Right forelimb (tissue), 1 donor: ENCODE measurements around the gene CDC42SE1.

Experiments
- DNase-seq: peaks from one replicate; pipeline ENCODE4 v3.0.0-alpha.2; 2018

Gene CDC42SE1

DNA sequence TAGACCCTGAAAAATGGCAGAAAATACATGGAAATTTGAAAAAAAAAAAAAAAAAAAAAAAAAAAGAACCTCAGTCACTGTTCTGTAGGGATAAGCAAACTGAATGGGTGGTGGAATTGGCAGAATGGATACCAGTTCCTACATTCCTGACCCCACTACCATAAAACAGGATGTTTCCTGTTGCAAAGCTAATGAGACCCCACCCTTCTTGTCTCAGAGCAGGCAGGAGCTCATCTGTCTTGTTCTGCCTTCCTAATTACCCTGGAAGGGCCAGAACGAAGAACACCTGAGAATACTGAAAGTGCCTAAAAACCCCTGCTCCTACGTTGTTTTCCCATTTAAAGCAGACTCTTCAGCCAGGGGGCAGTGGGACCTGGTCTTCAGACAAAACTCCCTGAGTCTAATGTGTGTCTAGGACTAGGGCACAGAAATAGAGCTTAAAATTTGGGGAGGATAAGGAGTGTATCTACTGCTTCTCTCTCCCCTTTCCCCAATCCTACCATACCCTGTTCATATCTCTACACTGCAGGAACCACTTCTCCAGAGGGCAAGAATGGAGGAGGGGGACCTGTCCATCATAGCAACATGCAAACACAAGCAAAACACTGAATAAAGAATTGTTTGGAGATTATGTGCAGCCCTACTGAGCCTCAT, 7.9 kb downstream of the CDC42SE1 start:
- DNase-seq = no peak

DNA sequence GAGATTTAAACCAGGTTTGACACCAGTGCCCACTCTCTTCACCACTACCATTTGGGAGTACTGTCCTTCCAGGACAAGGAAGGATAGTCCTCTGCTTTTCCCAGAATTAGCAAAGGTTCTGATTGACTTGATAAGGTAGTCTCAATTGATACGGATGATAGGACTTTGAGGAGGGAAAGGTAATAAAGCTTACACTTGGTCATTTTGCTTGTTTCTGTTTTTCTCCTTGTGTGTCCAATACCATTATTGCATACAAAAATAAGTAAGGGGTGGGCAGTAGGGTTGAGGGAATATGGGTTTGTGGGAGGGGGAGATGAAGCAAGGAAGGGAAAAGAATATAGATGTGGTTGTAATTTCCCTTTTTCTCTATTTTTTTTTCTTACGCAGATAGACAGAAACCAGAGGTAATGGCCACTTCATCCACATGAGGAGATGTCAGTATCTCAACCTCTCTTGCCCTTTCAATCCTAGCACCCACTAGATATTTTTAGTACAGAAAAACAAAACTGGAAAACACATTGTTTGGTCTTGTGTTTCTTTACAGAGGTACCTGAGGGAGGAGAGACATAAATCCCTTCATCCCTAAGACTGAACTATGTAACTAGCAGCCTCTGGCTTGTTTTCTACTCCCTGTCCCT, 9.3 kb downstream of the CDC42SE1 start:
- no peak for DNase-seq

DNA sequence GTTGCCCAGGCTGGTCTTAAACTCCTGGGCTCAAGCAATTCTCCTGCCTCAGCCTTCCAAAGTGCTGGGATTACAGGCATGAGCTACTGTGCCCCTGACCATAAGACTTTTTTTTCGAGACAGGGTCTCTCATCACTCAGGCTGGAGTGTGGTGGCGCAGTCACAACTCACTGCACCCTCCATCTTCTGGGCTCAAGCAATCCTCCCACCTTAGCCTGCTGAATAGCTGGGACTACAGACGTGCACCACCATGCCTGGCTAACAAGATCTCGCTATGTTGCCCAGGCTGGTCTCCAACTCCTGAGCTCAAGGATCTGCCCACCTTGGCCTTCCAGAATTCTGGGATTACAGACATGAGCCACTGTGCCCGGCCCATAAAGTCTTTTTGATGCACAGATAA, 10.0 kb downstream of the CDC42SE1 start:
- DNase-seq = no peak

DNA sequence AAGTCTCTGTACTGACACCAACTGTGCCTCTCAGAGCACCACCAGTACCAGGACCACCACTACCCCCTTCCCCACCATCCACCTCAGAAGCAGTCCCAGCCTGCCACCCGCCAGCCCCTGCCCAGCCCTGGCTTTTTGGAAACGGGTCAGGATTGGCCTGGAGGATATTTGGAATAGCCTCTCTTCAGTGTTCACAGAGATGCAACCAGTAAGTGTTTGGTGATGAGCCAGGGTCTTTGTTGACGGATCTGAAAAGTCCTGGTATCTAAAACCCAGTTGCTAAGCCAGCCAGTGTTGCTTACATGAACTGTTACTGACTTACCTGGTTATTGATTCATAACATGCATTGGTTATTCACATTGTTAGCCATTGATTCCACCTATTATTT, 10.8 kb downstream of the CDC42SE1 start:
- DNase-seq = no peak

DNA sequence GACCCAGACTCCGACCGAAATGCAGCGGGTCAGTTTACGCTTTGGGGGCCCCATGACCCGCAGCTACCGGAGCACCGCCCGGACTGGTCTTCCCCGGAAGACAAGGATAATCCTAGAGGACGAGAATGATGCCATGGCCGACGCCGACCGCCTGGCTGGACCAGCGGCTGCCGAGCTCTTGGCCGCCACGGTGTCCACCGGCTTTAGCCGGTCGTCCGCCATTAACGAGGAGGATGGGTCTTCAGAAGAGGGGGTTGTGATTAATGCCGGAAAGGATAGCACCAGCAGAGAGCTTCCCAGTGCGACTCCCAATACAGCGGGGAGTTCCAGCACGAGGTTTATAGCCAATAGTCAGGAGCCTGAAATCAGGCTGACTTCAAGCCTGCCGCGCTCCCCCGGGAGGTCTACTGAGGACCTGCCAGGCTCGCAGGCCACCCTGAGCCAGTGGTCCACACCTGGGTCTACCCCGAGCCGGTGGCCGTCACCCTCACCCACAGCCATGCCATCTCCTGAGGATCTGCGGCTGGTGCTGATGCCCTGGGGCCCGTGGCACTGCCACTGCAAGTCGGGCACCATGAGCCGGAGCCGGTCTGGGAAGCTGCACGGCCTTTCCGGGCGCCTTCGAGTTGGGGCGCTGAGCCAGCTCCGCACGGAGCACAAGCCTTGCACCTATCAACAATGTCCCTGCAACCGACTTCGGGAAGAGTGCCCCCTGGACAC, 11.3 kb downstream of the CDC42SE1 start:
- DNase-seq = peak; percentile 80

DNA sequence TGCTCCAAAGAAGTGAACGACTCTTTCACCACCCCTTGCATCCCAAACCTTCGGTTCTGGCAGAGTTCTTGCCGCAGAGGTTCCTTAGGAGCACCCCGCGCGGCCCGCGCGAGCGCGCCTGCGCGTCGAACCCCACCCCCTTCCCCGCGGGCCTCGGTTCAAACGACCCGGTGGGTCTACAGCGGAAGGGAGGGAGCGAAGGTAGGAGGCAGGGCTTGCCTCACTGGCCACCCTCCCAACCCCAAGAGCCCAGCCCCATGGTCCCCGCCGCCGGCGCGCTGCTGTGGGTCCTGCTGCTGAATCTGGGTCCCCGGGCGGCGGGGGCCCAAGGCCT, 11.9 kb downstream of the CDC42SE1 start, which contains the start of gene C1orf56:
C1orf56 (plus strand) TSS at position 161 of the 334 bp plus-strand sequence; CDS start at position 258, 97 bp downstream.
- peak; percentile 84 for DNase-seq

DNA sequence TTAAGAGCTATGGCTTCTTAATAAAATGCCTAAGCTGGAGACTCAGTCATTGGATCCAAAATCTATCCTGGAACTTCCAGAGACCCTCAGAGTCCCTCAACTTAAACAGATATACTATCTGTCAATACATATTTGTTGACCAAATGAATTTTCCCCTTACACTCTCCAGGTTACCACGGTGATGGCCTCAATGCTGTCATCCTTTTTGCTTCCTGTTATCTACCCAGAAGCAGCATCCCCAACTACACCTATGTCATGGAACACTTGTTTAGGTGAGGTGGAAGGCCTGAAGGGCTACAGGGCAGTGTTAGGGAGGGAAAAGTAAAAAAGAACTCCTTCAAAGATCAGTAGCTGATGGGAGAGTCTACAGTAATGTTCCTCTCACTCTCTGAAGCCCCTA, 16.3 kb downstream of the CDC42SE1 start:
- no peak for DNase-seq

DNA sequence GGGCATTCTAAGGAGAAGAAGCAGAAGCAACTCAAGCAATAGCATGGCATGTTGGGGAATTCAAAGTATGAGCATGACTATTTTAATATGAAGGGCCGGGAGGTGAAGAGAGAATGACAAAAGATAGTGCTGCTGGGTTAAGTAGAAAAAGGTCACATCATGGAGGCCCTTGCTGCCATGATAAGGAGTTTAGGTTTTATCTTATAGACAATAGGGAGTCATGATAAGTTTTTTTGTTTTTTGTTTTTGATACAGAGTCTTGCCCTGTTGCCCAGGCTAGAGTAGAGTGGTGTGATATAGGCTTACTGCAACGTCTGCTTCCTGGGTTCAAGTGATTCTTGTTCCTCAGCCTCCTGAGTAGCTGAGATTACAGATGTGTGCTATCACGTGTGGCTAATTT, 19.9 kb downstream of the CDC42SE1 start:
- no peak for DNase-seq

DNA sequence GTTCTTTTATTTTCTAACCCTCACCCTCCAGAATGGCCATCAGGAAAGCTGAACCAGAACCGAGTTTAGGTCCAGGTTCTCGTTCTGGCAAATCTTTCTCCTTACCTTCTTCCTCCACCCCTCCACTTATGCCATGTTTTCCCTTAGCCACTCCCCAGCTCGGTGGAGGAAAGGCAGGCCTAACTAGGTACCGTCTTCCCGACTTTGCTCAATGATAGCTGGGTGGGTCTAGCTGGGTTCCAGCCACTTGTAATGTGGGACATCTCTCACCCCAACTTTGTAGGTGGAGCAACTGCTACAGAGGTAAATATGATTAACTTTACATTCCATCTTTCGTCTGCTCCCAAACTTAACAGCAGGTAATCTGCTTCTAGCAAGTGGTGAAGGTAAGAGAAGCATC, 22.4 kb downstream of the CDC42SE1 start:
- DNase-seq = no peak

DNA sequence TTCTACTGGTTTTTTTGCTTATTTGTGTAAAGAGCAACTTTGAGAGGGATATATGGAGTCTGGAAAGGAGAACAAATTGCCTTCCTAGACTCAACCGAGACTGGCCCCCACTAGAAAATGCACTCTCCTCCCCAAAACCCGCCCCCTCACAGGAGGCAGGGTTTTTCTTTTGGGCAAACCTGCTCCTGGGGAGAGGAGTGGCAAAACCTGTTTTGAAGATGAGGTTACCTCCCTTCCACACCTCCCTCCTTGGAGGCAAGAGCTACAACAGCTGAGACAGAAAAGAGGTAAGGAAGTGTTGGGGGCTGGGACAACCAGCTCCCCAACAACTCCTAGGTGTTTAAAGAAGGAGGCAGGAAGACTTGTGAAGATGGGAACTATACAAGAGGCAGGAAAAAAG, 23.1 kb downstream of the CDC42SE1 start, which contains the start of gene BNIPL:
BNIPL (plus strand) TSS at position 231 of the 400 bp plus-strand sequence; CDS start at position 371, 140 bp downstream.
- no peak for DNase-seq

DNA sequence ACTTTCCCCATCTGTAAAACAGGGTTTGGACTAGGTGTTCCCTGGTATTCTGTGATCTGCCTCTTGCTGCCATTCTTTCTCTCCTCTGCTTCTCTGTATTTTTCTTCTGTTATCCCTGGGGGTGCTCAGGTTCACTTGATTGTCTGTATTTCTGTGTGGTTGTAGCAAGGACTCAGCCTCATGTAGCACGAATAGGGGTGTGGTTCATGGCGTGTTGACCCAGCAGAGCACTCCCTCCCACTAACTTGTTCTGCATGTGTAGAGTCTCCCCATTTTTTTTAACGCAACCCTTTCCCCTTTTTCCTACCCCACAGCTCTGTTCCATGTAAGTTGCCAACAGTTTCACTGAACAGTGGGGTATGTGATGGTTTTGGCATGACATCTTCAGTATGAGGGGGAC, 24.3 kb downstream of the CDC42SE1 start:
- DNase-seq = no peak

DNA sequence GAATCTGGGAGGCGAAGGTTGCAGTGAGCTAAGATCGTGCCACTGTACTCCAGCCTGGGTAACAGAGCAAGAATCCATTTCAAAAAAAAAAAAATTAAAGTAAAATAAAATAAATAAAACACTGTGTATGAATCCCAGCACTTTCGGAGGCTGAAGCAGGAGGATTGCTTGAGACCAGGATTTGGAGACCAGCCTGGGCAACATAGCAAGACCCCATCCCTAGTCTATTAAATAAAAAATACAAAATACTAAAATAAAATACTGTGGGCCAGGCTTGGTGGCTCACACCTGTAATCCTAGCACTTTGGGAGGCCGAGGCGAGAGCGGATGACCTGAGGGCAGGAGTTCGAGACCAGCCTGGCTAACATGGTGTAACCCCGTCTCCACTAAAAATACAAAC, 27.3 kb downstream of the CDC42SE1 start:
- no peak for DNase-seq

DNA sequence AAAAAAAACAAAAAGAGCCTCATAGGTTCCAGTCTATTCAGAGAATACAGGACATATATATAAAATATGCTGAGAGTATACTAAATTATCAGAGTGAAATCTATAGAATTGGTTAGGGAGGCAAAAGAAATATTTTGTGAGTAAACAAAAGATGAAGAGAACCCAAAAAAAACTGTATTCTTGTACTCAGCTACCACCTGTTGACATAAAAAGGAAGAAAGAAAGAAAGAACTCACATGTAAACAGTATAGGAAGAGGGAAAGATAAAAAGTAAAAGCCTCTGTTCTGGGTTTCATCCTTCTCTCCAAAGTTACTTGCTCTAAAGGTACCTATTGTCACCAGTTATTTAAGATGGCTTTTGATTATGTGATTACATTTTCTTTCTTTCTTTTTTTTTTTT, 33.0 kb downstream of the CDC42SE1 start:
- DNase-seq = no peak

DNA sequence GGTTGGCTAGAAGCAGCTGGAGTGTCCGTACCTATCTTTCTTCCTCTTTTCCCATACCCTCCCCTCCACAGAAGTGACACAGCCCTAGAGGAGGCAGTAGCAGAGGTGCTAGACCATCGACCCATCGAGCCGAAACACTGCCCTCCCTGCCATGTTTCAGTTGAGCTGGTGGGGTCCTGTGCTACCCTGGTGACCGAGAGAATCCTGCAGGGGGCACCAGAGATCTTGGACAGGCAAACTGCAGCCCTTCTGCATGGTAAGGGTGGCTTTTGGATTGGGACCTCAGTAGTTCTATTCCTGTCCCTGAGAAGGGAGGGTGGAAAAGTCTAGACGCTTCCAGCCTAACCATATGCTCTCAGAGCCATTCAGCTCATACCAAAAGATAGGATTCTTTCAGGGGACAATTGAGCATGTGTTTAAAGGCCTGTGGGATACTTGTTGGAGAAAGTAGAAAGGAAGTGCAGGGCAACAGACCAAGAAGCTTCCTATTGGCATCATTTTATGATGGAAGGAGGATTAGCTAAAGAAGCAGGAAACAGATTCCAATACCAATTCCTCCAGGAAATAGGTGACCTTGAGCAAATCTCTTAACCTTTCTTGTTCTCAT, 34.8 kb downstream of the CDC42SE1 start:
- DNase-seq = peak; percentile 74

DNA sequence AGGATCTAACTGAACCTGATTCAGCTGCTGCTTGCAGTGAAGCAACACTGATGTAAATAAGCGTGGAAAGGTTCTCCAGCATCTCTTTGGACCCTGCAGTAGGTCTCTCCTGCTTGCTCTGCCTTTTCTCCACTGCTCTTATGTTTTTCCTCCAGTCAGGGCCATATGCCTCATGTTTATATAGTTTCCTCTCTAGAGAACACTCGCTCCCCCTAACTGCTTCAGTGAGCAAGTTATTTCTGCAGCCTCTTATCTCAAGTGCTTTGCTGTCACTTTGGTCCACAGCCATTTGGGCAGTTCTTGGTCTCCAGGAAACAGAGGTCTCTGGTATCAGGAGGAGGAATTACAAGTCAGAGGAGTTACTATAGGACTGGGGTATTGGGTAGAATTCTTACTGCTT, 45.9 kb downstream of the CDC42SE1 start:
- no peak for DNase-seq

DNA sequence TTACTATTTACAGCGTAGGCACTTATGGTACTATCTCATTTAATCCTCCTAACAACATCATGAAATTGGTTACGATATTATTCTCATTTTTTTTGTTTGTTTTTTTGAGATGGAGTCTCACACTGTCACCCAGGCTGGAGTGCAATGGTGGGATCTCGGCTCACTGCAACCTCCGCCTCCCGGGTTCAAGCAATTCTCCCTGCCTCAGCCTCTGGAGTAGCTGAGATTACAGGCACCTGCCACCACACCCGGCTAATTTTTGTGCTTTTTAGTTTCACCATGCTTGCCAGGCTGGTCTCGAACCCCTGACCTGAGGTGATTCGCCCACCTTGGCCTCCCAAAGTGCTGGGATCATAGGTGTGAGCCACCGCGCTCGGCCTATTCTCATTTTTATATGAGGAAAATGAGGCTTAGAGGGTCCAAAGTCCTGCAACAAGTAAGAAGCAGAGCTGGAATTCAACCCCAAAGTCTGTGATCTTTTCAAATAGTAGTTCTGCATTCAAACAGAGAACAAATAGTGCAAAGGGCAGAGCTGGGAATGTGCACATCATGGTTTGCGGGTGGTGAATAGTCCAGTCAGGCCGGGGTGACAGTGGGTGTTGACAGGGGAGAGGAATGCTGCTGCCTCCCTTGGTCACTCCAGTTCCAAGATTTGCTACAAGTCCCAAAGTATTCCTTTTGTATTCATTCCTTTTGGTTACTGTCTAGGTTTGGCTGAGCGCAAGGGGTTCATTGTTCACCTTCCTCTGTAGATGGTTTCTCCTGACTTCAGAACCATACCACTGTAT, 46.5 kb downstream of the CDC42SE1 start:
- DNase-seq = no peak

DNA sequence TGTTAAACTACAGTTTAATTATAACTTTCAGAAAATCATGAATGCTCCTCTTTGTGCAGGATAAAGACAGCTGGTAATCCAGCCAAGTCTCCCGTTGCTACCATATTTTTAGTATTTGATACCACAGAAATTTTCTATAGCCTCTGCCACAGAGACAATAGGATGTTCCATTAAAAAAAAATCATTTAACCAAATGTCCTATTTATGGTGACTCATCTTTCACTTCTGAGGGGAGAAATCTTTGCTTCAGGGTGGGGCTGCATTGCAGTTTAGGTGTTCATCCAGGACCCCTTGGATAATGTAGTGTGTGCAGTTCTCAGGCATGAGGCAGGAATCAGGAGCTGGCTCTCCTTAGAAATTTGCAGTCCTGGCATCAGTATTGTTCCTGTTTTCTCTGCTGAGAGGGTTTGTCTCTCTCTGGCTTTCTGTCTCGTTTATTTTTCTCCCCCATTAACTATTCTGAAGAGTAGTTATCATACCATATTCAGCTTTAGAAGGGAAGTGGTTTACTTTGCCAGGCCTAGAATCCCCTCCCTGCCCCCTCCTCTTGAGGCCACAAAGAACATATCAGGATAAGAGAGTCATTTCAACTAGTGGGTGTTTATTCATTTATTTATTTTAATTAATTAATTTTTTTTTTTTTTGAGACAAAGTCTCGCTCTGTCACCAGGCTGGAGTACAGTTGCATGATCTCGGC, 48.1 kb downstream of the CDC42SE1 start:
- DNase-seq = no peak

DNA sequence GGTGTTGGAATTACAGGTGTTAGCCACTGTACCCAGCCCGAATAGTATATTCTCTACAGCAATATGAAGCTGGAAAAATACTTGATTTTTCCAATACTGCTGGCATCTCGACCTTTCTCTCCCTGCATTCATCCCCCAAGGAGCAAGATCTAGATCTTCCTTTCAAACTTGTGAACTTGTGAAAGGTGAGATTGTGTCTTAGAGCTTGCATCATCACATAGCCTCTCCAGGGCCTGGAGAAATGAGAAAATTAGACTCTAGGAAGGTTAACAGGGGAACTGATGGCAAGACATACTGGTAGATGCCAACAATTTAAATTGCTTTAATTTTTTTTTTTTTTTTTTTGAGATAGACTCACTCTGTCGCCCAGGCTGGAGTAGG, 49.1 kb downstream of the CDC42SE1 start:
- DNase-seq = no peak

DNA sequence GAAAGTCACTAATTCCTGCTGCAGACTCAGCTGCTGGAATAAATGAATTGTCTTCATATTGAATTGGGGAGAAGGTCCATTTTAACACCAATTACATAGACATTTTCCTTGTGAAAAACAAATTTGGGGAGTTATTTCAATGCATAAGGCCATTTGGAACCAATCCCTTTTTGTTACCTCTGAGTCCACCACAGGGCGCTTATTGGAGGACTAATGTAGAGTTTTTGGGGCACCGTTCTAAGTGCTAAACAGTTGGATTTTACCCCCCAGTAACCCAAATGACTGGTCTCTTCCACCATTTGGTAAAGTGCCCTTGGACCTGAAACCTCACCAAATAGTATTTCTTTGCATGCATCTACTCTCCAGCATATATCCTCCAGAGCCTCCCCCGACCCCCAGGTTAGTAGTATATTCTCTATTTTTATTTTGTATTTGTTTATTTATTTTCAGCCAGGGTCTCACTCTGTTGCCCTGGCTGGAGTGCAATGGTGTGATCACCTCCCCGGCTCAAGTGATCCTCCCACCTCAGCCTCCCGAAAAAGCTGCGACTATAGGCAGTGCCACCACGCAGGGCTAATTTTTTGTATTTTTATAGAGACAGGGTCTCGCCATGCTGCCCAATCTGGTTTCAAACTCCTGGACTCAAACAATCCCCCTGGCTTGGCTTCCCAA, 49.6 kb downstream of the CDC42SE1 start:
- DNase-seq = no peak

DNA sequence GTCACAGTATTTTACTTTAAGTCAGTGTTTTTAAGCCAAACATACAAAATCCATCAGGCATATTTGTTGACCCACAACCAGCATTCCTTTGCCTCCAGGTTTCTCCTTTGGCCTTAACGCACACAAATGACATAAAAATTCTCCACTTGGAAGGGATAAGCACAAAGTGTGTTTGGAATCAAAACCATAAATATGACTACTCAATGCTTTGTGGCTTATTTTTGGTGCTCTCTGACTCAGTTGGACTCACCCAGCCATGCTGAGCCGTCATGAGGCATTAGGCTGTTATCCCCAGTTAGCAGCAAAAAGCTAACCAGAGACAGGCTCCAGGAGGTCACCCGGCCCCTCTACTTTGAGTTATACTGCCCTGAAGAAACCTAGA, 50.2 kb downstream of the CDC42SE1 start:
- DNase-seq = no peak
